ENCODE results near the gene PRRT2.

The PRRT2 gene

GRCh38 chr16:29806099-29806579 lies 5.9 kb upstream of the PRRT2 start, which contains the start of gene MAZ:
Gene MAZ (plus strand): TSS chr16:29806529. CDS start chr16:29806702, 173 bp downstream.
- peak within 1 kb of the TSS; percentile 74 for H3K4me3 ChIP-seq (ENCODE audit: low read depth, low read length)
- TF ChIP-seq CTCF (IDR thresholded peaks at IDR 0.05; ENCODE audit: low read depth, low read length) = no peak

GRCh38 chr16:29806641-29807425 lies 5.2 kb upstream of the PRRT2 start:
- H3K4me3 ChIP-seq (ENCODE audit: low read depth, low read length) = peak overlapping the region; percentile 62
- no peak for TF ChIP-seq CTCF (IDR thresholded peaks at IDR 0.05; ENCODE audit: low read depth, low read length)

GRCh38 chr16:29807426-29808218 lies 4.4 kb upstream of the PRRT2 start:
- TF ChIP-seq CTCF (IDR thresholded peaks at IDR 0.05; ENCODE audit: low read depth, low read length) = peak; percentile 73
- peak overlapping the region; percentile 62 for H3K4me3 ChIP-seq (ENCODE audit: low read depth, low read length)

- no peak for TF ChIP-seq CTCF (IDR thresholded peaks at IDR 0.05; ENCODE audit: low read depth, low read length)
- H3K4me3 ChIP-seq (ENCODE audit: low read depth, low read length) = peak overlapping the region; percentile 62
Measured at GRCh38 chr16:29808219-29808900, 3.6 kb upstream of the PRRT2 start.

- TF ChIP-seq CTCF (IDR thresholded peaks at IDR 0.05; ENCODE audit: low read depth, low read length) = no peak
- H3K4me3 ChIP-seq (ENCODE audit: low read depth, low read length) = peak overlapping the region; percentile 62; the same call in 1 of the 2 replicates
Measured at GRCh38 chr16:29809031-29809747, 2.8 kb upstream of the PRRT2 start.

- no peak for TF ChIP-seq CTCF (IDR thresholded peaks at IDR 0.05; ENCODE audit: low read depth, low read length)
- H3K4me3 ChIP-seq (ENCODE audit: low read depth, low read length) = no peak overlapping the region
Measured at GRCh38 chr16:29809850-29810698, 1.9 kb upstream of the PRRT2 start.
